K562 (cell line): ENCODE data around the gene TMEM120B. TPM values are rescaled to one million over a fixed set of nuclear protein-coding genes. Genes with fewer than 3 reads are reported as not detected.

ENCODE experiments used
- ATF1 ChIP-seq, 2 experiments: fragments of 450-650 bp in 1 of 2; IDR thresholded peaks; 2 replicates each; pipeline ENCODE4 v1.6.1; 2016; ENCODE audit warnings: missing compliant biosample characterization in 1 of 2, missing genetic modification characterization in 1 of 2
- BDP1 ChIP-seq: IDR thresholded peaks from 3 replicates; pipeline ENCODE4 v1.6.1; 2011; ENCODE audit not compliant: insufficient read length, insufficient read depth
- CHD4 ChIP-seq: fragments of 200-600 bp; sonication (generic); IDR thresholded peaks from 3 replicates; pipeline ENCODE4 v1.6.1; 2012; ENCODE audit warnings: low read depth, mild to moderate bottlenecking, mixed read lengths, low read length, inconsistent platforms; ENCODE audit not compliant: insufficient read depth, insufficient replicate concordance, poor library complexity, severe bottlenecking
- FOSL1 ChIP-seq: fragments of 200-800 bp; sonication (Bioruptor generic); conservative IDR thresholded peaks from 2 replicates; pipeline ENCODE4 v1.6.1; 2016; ENCODE audit warnings: missing genetic modification characterization, missing compliant biosample characterization
- HIVEP1 ChIP-seq: fragments of 250-450 bp; sonication (Bioruptor Pico); IDR thresholded peaks from 2 replicates; pipeline ENCODE4 v1.4.0; 2020; ENCODE audit warnings: mild to moderate bottlenecking
- HOXB6 ChIP-seq: fragments of 250-450 bp; sonication (Bioruptor Pico); IDR thresholded peaks from 2 replicates; pipeline ENCODE4 v1.5.1; 2022; ENCODE audit warnings: mild to moderate bottlenecking, borderline replicate concordance
- KLF16 ChIP-seq: IDR thresholded peaks from 2 replicates; pipeline ENCODE4 v1.6.1; 2016; ENCODE audit warnings: antibody characterized with exemption
- MBD1 ChIP-seq: fragments of 250-450 bp; sonication (Bioruptor Pico); IDR thresholded peaks from 2 replicates; pipeline ENCODE4 v1.8.0; 2022; ENCODE audit warnings: inconsistent platforms
- MECOM ChIP-seq: fragments of 250-450 bp; sonication (Bioruptor Pico); IDR thresholded peaks from 2 replicates; pipeline ENCODE4 v1.8.0; 2022; ENCODE audit warnings: inconsistent platforms
- MTA3 ChIP-seq: fragments of 450-650 bp; formaldehyde crosslinking; IDR thresholded peaks from 2 replicates; pipeline ENCODE4 v1.6.1; 2017; ENCODE audit warnings: mild to moderate bottlenecking, borderline replicate concordance
- NCOA2 ChIP-seq, 2 experiments: fragments of 450-650 bp; IDR thresholded peaks; 2 replicates each; pipeline ENCODE4 v1.6.1; 2018; ENCODE audit warnings: mild to moderate bottlenecking in 2 of 2, moderate library complexity in 1 of 2; ENCODE audit not compliant: partially characterized antibody in 2 of 2
- NFXL1 ChIP-seq: fragments of 450-650 bp; formaldehyde crosslinking; IDR thresholded peaks from 2 replicates; pipeline ENCODE4 v1.4.0; 2021; ENCODE audit warnings: mild to moderate bottlenecking
- PCBP1 ChIP-seq: fragments of 200-400 bp; formaldehyde crosslinking; IDR thresholded peaks from 2 replicates; pipeline ENCODE4 v1.6.1; 2018; ENCODE audit warnings: mild to moderate bottlenecking, low read depth, low read length; ENCODE audit not compliant: poor library complexity, severe bottlenecking
- PURB ChIP-seq: sonication (generic); formaldehyde crosslinking; IDR thresholded peaks from 2 replicates; pipeline ENCODE4 v1.9.0; 2021; ENCODE audit warnings: low read depth, mild to moderate bottlenecking, missing genetic modification reagents
- RUNX1 ChIP-seq: sonication (generic); IDR thresholded peaks from 2 replicates; pipeline ENCODE4 v1.6.1; 2016; ENCODE audit warnings: antibody characterized with exemption, low read depth
- SMARCB1 ChIP-seq: IDR thresholded peaks from 2 replicates; pipeline ENCODE4 v1.6.1; 2011; ENCODE audit warnings: improper control_type of control experiment, low read depth; ENCODE audit not compliant: insufficient read length
- SNIP1 ChIP-seq: fragments of 450-650 bp; IDR thresholded peaks from 2 replicates; pipeline ENCODE4 v1.7.1; 2017; ENCODE audit warnings: low read depth, mild to moderate bottlenecking
- TEAD4 ChIP-seq, 2 experiments: sonication (generic) in 1 of 2; formaldehyde crosslinking in 1 of 2; IDR thresholded peaks; 2 replicates each; pipeline versions ENCODE4 v1.6.1 to v1.8.0; 2012 to 2022; ENCODE audit warnings: borderline replicate concordance in 1 of 2, inconsistent platforms in 1 of 2, low read length in 1 of 2, mild to moderate bottlenecking in 1 of 2, missing genetic modification reagents in 1 of 2
- TRIM24 ChIP-seq, 2 experiments: fragments of 450-650 bp; IDR thresholded peaks; 2 replicates each; pipeline ENCODE4 v1.6.1; 2016
- TSHZ1 ChIP-seq: fragments of 250-450 bp; sonication (Bioruptor Pico); IDR thresholded peaks from 2 replicates; pipeline ENCODE4 v1.4.0; 2020; ENCODE audit warnings: mild to moderate bottlenecking, moderate library complexity
- ZNF324 ChIP-seq: fragments of 250-450 bp; sonication (Bioruptor Pico); IDR thresholded peaks from 2 replicates; pipeline ENCODE4 v1.4.0; 2020; ENCODE audit warnings: mild to moderate bottlenecking
- ZNF584 ChIP-seq: fragments of 200-800 bp; sonication (Bioruptor generic); IDR thresholded peaks from 2 replicates; pipeline ENCODE4 v1.6.1; 2016; ENCODE audit warnings: low read depth, mild to moderate bottlenecking, missing genetic modification characterization, missing compliant biosample characterization
- ZNF589 ChIP-seq: fragments of 200-800 bp; sonication (Bioruptor generic); IDR thresholded peaks from 2 replicates; pipeline ENCODE4 v1.6.1; 2016; ENCODE audit warnings: low read depth, missing genetic modification characterization, missing compliant biosample characterization
- ZNF717 ChIP-seq: fragments of 250-450 bp; sonication (Bioruptor Pico); IDR thresholded peaks from 2 replicates; pipeline ENCODE4 v1.5.0; 2021
- polyA plus RNA-seq, 8 experiments: library from polyadenylated mRNA; depleted of rRNA in 4 of 8; stranded (reverse) in 5 of 8; unstranded in 3 of 8; fragments of >200 nt; fragmentation: Nextera tagmentation in 2 of 8; fragmentation: Illumina TruSeq in 1 of 8; extraction: Ambion mirVana in 2 of 8; extraction: Trizol in 1 of 8; gene quantifications; 2 replicates each; pipeline versions ENCODE4 v1.2.1 to v1.2.3, GENCODE V29; 2011 to 2014; ENCODE audit warnings: inconsistent platforms in 1 of 8, missing spikeins in 1 of 8
- total RNA-seq, 7 experiments: library from RNA; depleted of rRNA in 6 of 7; stranded (reverse); fragments of >200 nt in 6 of 7; fragmentation: Illumina TruSeq in 2 of 7; extraction: Trizol in 2 of 7; gene quantifications; 2 replicates each; pipeline versions ENCODE4 v1.2.1 to v1.2.3, GENCODE V29; 2011 to 2021; ENCODE audit warnings: low replicate concordance in 1 of 7

The TMEM120B gene
- total and polyA plus RNA-seq, 9 of the 15 experiments (the other 6 are each of a cell fraction or from before 2014, with no cell fraction given) = 1.7 to 18.6 (median 7.4) TPM

- TF ChIP-seq PCBP1 = no peak
- no peak for TF ChIP-seq CHD4
- no peak for TF ChIP-seq RUNX1
- TF ChIP-seq ATF1 (CRISPR knock-in tag; IDR thresholded peaks at IDR 0.05) = no peak
- TF ChIP-seq ATF1 (tag; IDR thresholded peaks at IDR 0.05) = peak; percentile 62; the same call in 1 of the 2 replicates
- TF ChIP-seq TSHZ1 (CRISPR knock-in tag) = no peak
- TF ChIP-seq MBD1 (CRISPR knock-in tag) = 0 out of 2 replicates have a peak, but pooled peaks have one; percentile 49
- peak; percentile 96 for TF ChIP-seq TEAD4 (IDR thresholded peaks at IDR 0.05; ENCODE audit: low read length)
- no peak for TF ChIP-seq TEAD4 (CRISPR knock-in tag; IDR thresholded peaks at IDR 0.05; ENCODE audit: borderline replicate concordance)
- TF ChIP-seq PURB = no peak
- no peak for TF ChIP-seq NCOA2 (IDR thresholded peaks at IDR 0.05; ENCODE audit: partially characterized antibody in 2 of 2)
- peak; percentile 82 for TF ChIP-seq ZNF584 (CRISPR knock-in tag)
- no peak for TF ChIP-seq HIVEP1 (CRISPR knock-in tag)
- peak; percentile 97 for TF ChIP-seq TRIM24 (IDR thresholded peaks at IDR 0.05)
- TF ChIP-seq NFXL1 (CRISPR knock-in tag) = no peak
- peak; percentile 83 for TF ChIP-seq MECOM (CRISPR knock-in tag)
- TF ChIP-seq KLF16 = peak; percentile 93
- peak; percentile 61; the same call in 1 of the 2 replicates for TF ChIP-seq MTA3
- TF ChIP-seq SMARCB1 = no peak
- no peak for TF ChIP-seq SNIP1
- TF ChIP-seq HOXB6 = no peak
- TF ChIP-seq BDP1 = no peak
- peak; percentile 48; the same call in 1 of the 2 replicates for TF ChIP-seq FOSL1 (tag)
- TF ChIP-seq ZNF589 = peak; percentile 85
- TF ChIP-seq ZNF324 (CRISPR knock-in tag) = no peak
- no peak for TF ChIP-seq ZNF717
These were observed 25.8 kb downstream of the TMEM120B start (continued) for GRCh38 chr12:121738340-121738858.
